Inferior parietal cortex (tissue), 1 donor: ENCODE data around the gene SIX6.

ENCODE experiments used
- DNase-seq: peaks from one replicate; pipeline ENCODE4 v3.0.0-alpha.2; 2016; ENCODE audit errors: extremely low spot score

The SIX6 gene

DNA sequence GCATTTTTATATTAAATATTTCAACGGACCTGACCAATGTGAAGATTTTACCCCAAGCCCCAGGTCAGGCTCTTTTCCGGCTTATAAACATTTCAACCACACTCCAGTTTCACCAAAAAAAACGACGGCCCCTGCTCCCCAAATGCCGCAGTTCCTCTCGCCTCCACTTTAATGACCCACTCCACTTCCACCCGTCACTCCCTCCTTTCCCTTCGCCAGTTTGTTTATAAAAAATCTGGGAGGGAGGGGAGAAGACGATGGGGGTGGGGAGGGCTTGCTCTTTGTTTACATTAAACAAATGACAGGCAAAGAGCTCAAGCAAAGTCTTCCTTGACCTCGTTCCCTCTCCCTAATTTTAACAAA is 5.4 kb downstream of the SIX6 start:
- no peak for DNase-seq

GRCh38 chr14:60514741-60515491 is 6.0 kb downstream of the SIX6 start:
- DNase-seq, result no peak

- DNase-seq, result no peak
These were observed 6.8 kb downstream of the SIX6 start for GRCh38 chr14:60515511-60516289.

DNA sequence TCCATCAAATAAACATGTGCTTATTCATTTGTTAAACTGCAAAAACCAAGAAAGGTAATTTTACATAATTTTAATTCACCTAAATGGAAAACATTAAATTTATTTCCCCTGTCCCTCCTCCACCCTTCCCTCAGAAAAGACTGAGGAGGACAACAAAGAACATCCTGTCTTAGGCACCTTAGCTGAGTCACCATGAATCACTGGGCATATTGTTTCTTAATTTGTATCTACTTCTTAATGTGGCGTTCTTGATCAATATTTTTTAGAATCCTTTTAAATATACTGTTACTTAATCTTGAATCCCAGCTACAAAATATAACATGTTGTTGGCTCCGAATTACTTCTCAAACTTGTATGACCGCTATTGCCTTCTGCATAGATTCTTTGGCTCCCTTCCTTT is 23.5 kb downstream of the SIX6 start:
- no peak for DNase-seq

GRCh38 chr14:60537663-60538062 is 28.7 kb downstream of the SIX6 start:
- DNase-seq, result no peak

- DNase-seq, result no peak
These were observed 35.7 kb downstream of the SIX6 start for GRCh38 chr14:60544659-60545058.

- DNase-seq, result no peak
These were observed 44.9 kb downstream of the SIX6 start for GRCh38 chr14:60553808-60554207.

GRCh38 chr14:60561845-60562746 is 53.1 kb downstream of the SIX6 start:
- peak; percentile 69 for DNase-seq
